Measurements from ENCODE around the gene NOX5.
"Not testable (repeated sequence)": the region's sequence is repeated elsewhere in the genome, so short reads cannot be mapped to it uniquely, and the experiment has no call there.

Gene NOX5

DNA sequence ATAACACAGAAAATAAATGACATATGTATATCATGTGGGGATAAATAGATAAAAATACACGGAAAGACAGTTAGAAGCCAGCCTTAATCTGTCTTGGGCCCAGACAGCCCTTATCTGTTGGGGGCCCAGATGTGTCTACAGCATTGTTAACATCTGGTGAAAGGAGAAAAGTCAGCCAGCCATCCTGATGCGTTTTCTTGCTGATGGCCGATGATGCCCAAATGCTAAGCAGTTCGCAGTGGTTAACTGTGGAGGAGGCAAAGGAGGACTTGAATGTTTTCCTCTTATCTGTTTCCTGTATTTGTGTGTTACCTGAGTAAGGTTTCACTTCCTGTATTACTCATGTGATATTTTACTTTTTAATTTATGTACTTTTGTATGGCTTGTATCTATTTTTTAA, 46.2 kb downstream of the NOX5 start:
- no peak for DNase-seq

DNA sequence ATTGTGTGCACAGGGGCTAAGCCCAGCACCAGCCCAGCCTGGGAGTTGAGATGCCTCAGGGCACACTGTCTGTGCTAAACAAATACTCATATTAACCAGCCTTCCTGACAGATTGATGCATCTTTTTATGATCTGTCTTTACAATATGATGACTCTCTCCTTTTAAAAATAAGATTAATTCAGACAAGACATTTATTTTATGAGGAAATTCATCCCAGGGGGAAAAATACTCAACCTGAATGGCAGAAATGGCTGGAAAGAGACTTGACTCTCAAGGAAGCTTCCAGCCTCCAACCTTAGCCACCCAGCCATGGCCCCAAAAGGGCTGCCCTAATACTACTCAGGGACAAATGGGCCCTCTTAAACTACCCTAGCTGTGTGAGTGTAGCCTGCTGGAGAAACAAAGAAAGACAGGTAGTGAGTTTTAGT, 46.9 kb downstream of the NOX5 start:
- DNase-seq, result no peak

GRCh38 chr15:69064649-69065048, 50.2 kb downstream of the NOX5 start:
- no peak for DNase-seq

GRCh38 chr15:69066007-69066995, 51.8 kb downstream of the NOX5 start:
- DNase-seq, result no peak

- no peak for DNase-seq
Measured at GRCh38 chr15:69067296-69067695, 52.8 kb downstream of the NOX5 start.

GRCh38 chr15:69068157-69068556, 53.7 kb downstream of the NOX5 start:
- no peak for DNase-seq

GRCh38 chr15:69069290-69069689, 54.8 kb downstream of the NOX5 start:
- DNase-seq, result not testable (repeated sequence)

DNA sequence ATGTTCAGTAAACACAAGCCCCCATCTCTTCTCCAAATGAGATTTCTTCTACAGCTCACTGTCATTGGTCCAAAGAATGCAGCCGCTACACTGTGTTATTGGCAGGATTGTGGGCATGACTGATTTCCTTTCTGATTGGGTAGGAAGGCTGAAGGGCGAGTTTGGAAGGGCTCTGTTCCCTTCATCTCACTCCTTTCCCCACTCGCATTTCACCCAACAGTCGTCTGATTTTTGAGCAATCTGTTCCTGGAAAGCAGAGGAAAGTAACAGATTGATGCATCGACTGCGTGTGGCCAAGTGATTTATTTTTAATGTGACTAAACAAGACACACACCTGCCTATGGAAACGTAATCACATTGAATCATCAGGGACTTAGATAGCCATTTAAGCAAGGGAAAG, 55.5 kb downstream of the NOX5 start:
- DNase-seq, result no peak

DNA sequence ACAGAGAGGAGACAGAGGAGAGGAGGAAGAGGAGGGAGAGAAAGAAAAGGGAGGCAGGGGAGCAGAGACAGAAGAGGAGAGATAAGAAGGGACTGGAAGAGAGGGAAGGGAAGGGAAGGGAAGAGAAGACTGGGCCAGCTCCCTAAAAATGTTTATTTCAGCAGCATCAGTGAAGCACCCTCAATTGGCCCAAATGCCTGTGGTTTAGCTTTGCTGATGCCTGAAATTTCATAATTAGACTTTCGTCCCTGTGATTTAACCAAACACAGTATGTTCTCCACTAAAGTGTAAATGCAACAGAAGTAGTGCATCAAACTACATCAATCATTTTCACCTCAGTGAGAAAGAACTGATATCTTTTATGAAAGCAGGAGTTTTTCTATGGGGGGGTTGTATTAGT, 55.9 kb downstream of the NOX5 start:
- no peak for DNase-seq

GRCh38 chr15:69071260-69071659, 56.8 kb downstream of the NOX5 start:
- DNase-seq, result no peak

DNA sequence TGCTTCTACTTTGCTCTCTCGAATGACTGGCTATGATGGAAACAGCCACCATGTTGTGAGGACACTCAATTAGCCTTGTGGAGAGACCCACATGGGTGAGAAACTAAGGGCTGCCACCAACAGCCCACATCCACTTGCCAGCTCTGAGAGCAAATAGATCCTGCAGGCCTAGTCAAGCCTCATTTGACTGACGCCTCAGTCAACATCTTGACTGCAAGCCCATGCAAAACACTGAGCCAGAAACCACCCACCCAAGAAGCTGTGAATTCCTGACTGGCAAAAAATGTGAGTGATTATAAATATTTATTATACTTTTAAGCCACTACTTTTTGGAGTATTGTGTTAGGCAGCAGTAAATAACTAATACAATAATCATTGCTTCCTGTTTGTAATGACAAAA, 58.4 kb downstream of the NOX5 start:
- no peak for DNase-seq

GRCh38 chr15:69074001-69074842, 59.7 kb downstream of the NOX5 start:
- peak; percentile 13 to 42 for DNase-seq

DNA sequence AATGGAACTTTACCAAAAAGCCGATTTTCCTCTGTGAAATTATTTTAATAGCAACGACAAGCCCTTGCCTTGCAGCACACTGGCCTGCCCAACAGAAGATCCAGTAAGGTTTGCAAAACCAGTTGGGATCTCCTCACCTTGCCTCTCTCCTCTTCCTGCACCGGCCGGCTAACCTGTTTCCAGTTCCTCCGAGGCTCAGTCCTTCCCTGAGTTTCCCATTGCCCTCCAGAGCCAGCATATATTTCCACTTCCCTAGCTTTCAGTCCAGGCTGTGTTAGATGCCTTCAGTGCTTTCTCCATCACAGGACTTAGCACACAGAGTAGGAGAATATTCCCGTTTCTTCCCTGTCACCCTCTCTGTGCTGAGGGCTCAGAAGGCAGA, 60.3 kb downstream of the NOX5 start:
- no peak for DNase-seq

GRCh38 chr15:69075440-69075839, 60.9 kb downstream of the NOX5 start:
- no peak for DNase-seq

DNA sequence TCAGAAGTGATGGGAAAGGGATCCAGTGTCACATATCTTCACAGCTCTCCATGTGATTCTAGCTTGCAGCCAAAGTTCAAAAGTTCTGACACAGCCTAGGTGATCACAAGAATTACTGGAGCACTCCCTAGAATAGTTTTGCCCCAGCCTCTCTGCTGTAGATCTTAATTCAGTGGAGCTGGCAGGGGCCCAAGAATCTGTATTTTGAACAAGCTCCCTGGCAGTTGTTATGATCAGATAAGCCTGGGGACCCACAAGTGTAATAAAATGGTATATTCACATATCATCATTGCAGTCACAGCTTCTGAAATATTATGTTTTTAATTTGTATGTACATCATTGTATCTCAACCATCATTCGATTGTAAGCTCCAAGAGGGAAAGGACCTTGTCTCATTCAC, 62.3 kb downstream of the NOX5 start:
- no peak for DNase-seq

DNA sequence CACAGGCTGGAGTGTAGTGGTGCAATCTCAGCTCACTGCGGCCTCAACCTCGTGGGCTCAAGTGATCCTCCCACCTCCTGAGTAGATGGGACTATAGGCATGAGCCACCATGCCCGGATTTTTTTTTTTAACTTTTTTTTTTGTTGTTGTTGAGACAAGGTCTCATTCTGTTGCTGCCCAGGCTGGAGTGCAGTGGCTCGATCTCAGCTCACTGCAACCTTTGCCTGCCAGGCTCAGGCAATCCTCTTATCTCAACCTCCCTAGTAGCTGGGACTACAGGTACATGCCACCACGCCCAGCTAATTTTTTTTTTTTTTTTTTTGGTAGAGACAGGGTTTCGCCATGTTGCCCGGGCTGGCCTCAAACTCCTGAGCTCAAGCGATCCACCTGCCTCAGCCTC, 64.1 kb downstream of the NOX5 start:
- DNase-seq, result no peak

DNA sequence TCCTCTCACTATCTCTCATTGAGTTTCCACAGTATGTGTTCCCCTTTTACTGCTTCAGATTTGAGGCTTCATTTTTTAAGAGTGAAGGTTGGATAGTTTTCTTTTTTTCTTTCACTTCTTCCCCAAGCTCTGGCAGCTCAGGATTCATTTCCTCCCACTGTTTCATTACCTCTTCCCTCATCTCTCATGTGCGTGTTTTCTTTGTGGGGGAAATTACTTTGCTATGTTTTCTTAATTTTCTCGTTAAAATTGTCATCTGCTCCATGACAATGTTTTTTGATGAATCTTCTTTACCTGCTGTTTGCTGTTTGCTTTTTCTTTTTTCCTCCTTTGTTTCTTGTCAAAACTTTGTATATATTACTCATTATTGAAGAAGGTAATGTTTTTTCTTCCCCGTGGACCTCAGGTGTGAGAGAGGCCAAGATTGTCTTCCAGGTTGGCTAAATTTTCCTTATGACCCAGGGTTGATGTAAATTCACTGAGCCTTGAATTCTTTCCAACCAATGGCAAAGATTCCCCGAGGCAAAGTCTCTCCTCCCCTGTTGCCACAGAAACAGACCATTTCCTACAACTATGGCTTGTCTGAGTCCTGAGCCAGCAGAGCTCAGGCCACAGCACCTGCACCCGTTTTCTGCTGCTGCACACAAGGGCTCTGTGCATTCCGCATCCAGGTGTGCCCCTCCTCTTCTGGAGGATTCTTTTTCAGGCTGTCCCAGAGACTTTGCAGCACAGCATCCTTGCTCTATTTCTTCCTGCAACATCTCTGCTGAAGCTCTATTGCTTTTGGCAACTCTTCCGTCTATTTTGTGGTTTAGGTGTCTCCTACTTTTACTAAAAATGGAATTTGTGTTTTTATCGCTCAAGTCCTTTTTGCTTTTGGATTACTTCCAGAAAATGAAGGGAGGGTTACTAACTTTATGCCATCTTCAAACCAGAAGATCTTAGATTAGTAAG, 66.1 kb downstream of the NOX5 start:
- DNase-seq, result no peak

- DNase-seq, result no peak
Measured at GRCh38 chr15:69081310-69082004, 67.0 kb downstream of the NOX5 start.

- no peak for DNase-seq
Measured at GRCh38 chr15:69082021-69082502, 67.6 kb downstream of the NOX5 start.

DNA sequence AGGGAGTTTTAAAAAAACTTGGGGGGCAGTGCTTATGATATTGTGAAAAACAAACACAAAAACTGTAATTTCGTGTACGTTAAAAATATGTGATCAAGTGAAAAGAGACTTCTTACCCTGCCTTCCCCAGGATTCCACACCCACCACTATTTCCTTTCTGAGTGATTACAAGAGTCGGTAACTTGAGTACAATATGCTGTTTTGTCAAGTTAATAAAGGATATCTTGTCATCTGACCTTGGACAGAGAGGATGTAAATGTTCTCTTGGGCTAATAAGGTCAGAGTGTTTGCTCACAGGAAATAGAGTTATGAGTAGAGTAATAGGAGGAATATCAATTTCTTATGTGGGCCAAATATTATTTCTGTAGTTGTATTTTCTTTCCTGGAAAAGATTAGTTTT, 68.1 kb downstream of the NOX5 start:
- no peak for DNase-seq

- DNase-seq, result no peak
Measured at GRCh38 chr15:69084404-69085030, 70.0 kb downstream of the NOX5 start.
